Dermis blood vessel endothelial cell (primary cell): ENCODE measurements around the gene CGNL1. TPM values are rescaled to one million over a fixed set of nuclear protein-coding genes. Genes with fewer than 3 reads are reported as not detected.
A peak's percentile ranks its signal among the peaks of the same experiment; 100 is the strongest.

Source experiments
- DNase-seq: peaks from one replicate; pipeline ENCODE4 v3.0.0; 2010
- total RNA-seq: library from RNA; depleted of rRNA; stranded (reverse); fragments of >200 nt; gene quantifications from 2 replicates; pipeline ENCODE4 v1.2.3, GENCODE V29; 2014

The CGNL1 gene
- total RNA-seq, 1 donor from 2014 or later: 16.3 TPM

DNA sequence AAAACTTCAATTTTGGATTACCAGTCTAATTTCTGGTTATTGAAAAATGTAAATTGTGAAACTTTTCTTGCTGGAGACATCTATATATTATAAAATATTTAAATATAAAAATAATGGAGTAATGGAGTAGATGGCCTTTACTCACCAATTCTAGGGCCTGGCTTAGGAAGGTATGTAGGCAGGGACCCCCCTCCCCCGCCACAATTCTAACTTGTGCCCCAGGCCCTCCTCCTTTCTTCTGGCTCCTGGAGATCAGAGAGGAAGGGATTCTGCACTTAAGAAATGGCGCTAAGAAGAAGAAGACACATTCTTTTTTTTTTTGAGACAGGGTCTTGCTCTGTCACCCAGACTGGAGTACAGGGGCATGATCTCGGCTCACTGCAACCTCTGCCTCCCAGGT, 49.5 kb downstream of the CGNL1 start:
- no peak for DNase-seq

DNA sequence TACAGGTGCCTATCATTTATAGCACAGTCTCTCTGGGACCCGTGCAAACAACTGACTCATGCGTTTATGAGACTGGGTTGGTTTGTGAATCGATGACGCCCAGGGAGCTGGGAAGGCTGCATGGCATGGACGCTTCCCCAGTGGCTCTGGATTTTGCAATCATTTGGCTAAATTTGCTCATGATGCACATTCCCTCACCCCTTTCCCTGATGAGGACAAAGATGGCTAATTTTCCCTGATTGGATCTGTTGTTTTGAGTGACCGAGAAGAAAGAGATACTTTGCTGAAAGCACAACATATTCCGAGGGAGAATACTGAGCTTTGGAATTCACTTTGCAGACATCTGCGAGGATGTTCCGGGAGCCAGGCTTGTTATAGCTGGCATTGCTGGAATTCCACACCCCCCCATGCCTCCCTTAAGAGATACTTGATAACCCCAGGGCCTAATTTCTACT, 51.1 kb downstream of the CGNL1 start:
- DNase-seq: no peak

DNA sequence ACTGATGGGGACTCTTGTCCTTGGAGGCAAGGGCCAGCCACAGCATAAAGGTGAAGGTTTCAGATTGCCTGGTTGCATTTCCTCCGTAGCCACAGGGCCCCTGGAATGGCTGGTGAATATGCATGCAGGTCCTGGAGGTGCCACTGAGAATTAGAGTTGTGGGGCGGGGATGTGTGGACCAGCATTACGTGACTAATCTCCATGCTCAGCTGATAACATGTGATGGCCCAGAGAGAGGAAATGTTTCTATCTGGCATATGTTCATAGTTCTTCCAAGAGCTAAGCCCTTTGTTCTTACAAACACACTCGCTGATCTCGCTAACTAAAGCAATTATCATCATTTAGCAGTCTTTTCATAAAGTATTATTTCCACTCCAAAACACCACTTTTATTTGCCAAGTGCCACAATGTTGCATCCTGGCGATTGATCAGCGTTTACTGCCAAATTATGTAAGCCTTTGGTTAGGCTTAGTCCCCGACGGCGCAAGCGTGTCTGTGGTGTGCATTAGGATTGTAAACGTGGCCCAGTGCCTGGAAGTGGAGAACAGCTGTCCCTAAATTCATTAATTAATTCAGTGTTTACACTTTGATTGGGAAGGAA, 55.9 kb downstream of the CGNL1 start:
- peak; percentile 51 for DNase-seq

DNA sequence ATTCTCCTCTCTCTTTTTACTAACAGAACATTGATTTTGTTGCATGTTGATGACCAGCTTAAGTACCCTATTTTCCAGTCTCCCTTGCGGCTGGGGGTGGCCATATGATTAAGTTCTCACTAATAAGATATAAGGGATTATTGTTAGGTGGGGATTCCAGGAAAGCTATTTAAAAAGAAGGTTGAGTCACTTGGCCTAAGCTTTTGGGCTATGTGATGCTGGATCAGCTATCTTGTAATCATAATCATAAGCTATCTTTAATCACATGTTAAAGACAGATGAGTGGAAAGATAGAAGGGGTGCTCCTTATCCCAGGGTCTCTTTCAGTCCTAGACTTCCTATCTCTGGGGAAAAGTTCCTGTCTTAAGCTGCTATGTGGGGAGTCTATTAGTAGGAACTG, 59.9 kb downstream of the CGNL1 start:
- no peak for DNase-seq

DNA sequence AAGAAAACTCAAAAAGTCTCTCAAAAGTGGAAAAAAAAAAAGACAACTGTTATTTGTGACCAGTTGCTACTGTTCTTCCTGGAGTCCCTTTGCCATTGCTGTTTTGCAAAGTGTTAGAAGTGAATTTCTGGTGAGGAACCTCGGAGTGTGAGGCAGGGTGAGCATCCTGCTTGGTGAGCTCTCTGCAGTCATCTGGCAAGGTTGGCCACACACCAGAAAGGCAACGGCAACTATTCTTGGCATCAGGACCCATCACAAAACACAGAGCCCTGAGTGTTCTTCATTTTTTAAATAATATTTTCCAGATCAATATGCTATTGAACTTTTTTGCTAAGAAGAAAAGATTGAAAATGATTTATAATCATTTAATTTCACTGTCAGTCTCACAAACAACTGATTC, 60.7 kb downstream of the CGNL1 start:
- DNase-seq: no peak

DNA sequence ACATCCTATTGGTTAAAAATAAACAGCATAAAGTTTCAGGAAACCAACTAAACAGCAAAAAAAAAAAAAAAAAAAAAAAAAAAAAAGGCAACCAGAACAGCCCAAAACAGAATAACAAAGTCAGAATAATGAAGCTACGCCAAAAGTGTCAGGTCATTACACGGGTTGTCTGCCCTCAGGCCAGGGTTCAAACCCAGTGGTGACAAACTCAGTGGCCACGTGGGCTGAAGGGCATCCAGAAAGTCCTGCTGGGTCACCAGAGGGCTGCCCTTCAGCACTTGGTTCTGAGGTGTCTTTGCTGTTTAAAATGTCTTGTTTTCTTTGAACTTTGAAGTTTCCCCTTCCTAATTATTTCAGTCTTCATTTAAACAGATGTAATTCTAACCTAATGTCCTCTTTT, 61.3 kb downstream of the CGNL1 start:
- DNase-seq: no peak

DNA sequence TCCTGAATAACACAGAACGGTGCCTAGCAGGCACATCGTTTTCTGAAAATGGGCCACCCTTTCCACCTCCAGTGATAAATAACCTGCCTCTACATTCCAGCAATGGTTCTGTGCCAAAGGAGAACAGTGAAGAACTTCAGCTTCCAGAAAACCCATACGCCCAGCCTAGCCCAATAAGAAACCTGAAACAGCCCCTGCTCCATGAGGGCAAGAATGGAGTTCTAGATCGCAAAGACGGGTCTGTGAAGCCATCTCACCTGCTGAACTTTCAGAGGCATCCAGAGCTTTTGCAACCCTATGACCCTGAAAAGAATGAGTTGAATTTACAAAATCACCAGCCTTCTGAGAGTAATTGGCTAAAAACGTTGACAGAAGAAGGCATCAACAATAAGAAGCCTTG, 61.9 kb downstream of the CGNL1 start:
- DNase-seq: no peak

DNA sequence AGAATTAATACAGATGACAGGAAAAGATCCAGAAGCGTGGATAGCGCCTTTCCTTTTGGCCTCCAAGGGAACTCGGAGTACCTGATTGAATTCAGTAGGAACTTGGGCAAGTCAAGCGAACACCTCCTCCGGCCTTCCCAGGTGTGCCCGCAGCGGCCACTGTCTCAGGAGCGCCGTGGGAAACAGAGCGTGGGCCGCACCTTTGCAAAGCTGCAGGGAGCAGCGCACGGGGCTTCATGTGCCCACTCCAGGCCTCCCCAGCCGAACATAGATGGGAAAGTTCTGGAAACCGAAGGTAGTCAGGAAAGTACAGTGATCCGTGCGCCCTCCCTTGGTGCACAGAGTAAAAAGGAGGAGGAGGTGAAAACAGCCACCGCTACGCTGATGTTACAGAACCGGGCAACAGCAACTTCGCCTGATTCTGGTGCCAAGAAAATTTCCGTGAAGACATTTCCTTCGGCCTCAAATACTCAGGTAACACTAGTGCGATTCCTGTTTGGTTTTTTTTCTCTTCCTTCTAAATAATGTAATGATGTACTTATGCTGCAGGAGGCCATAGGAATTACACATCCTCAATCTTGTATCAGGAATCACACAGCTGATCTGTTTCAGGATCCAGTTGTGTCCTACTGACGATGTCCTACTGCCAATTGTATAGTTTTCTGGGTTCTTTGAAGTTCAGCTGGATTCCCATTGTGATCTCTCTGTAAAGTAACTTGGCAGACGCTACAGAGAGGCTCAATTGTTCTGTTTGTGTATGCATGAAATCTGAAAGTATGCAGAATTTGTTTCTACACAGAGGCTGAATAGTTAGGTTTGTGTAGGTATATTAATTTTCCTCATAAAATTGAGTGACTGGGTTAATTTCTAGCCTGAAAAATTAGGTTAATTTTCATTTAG, 63.1 kb downstream of the CGNL1 start:
- peak; percentile 34 for DNase-seq

DNA sequence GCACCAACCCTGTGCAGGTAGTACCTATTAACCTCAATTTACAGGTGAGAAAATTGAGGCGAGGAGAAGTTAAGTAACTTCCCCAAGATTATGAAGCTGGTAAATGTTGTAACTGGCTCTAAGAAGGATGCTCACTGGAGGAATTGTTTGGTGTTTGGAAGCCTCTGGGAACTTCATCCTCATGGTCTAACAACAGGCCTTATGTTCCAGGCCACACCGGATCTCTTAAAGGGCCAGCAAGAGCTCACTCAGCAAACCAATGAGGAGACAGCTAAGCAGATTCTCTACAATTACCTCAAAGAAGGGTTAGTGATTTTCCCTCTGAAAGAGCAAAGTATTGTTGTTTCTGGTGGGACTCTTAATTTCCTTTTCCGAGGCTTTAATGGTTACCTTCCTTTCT, 63.9 kb downstream of the CGNL1 start:
- no peak for DNase-seq

DNA sequence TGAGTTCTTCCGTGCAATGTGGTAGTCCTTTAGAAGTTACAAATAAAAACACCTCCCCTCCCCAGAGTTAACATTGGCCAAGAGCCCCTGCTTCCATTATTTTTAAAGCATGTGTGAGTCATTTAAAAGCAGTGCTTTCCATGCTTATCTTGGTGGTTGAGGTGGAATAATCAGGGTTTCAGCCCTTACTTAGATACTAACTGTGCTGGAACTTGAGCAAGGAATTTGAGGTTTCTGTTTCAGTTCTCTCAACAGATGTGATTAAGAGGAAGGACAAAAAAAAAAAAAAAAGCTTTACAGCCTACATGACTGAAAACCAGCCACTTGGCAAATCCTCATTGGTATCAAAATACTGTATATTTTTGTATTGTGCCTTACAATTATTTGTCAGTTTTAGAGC, 64.5 kb downstream of the CGNL1 start:
- DNase-seq: no peak

DNA sequence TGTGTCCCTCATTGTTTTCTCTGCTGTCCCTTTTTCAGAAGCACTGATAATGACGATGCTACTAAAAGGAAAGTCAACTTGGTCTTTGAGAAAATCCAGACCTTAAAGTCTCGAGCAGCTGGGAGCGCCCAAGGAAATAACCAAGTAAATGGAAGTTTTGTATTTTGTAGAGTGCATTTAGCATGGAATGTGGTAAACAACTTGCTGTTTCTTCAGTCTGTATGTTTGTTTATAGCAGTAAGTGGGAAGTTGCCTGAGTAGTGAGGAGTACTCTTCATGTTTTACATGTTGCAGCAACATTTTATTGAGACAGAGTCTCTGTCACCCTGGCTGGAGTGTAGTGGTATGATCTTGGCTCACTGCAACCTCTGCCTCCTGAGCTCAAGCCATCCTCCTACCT, 66.0 kb downstream of the CGNL1 start:
- DNase-seq: no peak

DNA sequence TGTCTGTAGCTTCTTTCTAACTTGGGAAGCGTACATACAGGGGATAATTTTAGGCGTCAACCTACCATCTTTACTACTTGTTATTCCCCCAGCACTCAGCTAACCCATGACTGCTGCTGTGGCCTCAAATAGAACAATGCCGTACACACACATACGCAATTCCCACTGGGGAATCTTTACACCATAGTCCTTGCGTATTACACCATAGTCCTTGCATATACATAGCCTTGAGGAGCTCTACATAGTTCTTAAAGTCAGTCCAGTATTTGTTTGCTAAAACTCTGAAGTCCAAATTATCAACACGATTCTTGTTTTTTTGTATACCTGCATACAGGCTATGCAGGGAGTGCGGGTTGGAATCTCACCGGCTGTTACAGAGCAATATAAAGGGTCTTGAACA, 67.2 kb downstream of the CGNL1 start:
- DNase-seq: no peak

DNA sequence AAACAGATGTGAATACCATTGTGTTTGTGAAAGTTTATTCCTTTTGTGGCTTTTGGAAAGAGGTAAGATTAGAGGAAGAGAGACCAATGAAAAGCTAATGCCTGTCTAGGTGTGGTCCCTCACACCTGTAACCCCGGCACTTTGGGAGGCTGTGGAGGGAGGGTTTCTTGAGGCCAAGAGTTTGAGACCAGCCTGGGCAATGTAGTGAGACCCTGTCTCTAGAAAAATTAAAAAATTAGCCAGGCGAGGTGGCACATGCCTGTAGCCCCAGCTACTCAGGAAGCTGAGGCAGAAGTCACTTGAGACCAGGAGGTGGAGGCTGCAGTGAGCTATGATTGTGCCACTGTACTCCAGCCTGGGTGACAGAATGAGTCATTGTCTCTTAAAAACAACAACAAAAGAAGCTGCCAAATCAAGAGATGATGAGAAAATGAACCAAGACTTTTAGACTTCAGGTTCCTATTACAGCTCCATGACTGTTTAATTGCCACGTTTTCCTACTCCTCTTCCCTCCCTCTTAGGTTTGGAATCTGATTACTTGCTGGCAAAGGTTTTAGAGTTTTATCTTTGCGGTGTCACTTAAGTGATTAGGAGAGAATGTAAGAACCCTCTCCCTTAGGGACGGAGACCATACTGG, 68.7 kb downstream of the CGNL1 start:
- DNase-seq: no peak

DNA sequence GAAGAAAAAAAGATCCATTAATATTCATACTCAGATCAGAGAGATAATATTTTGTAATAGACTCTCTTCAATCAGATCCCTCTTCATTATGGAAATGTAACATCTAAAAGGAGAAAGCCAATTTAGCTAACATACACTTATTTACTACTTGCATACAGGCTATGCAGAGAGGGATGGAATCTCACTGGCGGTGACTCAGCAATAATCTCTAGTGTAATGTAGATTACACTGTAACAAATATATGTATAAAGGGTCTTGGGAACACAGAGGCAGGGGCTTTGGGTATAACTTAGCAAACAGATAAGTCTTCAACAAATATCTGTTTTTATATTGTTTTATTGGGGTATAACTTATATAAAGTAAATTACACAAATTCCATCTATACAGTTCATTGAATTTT, 69.6 kb downstream of the CGNL1 start:
- DNase-seq: no peak

DNA sequence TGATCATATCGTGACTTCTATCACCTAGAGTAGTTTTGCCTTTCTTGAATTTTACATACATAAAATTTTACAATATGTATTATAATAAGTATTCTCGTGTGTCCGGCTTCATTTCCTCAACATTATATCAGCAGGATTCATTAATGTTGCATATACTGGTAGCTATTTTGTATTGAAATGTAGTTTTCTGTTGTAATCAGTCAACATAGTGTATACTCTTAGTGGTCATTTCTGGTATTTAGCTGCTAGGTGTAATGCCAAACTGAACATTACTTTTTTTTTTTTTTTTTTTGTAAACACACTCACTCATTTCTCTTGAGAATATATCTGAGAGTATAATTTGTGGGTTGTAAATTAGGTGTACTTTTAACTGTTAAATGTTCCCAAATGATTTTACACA, 70.1 kb downstream of the CGNL1 start:
- no peak for DNase-seq

DNA sequence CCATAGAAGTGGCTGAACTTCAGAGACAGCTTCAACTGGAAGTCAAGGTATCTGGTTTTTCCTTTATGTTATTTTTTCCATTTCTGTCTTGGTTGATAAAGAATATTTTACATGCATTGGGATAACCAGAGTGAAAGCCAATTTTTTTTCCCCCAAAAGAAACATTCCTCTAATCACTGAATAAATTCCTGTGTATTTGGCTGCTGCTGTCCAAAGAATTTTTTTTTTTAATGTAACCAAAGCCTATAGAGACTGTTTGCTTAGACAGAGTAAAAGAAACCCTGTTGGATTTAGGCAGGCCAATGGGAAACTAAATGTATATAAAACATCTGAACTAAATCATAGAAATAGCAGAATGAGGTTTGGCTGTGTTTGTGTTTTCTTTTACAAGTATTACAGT, 75.2 kb downstream of the CGNL1 start:
- no peak for DNase-seq

DNA sequence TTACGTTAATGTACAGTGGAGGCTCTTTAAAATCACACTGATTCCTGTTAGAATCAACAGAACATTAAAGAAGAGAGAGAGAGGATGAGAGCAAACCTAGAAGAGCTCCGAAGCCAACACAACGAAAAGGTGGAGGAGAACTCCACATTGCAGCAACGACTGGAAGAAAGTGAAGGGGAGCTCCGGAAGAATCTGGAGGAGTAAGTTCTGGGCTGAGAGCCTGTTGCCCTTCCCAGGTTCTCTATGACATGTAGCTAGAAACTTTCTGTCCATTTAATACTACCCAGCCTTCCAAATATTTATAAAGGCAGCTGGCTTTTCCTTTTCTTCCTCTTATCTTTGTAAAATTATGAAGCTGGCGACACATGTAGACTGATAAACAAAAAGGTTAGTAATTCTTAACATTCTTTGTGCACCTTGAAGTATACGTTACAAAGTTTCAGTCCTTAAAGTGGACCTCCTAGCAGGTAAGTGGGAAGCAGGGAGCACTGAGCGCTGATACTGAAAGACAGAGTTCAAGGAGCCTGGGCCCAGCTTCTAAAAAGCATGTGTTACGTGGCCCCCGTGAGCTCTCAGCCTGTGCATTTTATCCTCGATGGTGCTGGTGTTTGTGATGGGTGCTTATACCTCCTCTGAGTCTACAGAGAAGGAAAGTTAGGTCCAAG, 75.9 kb downstream of the CGNL1 start:
- DNase-seq: no peak

DNA sequence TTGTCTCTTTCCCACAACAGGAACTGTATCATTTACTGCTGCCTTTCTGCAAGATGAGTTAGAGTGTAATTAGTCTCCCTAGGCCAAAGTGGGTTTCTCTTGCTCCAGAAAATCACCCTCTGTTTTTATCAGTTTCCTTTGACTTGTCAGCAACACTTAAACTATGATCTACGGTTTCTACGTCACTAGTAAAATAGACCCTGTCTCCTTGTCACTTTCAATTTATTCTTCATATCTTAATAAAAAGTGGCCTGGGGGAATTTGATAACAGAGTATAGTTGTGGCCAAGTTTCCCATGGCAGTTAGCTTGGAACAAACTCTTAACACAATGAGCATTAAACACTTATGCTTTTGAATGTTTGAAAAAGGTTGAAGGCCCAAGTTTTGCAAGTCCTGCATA, 79.6 kb downstream of the CGNL1 start:
- DNase-seq: no peak

DNA sequence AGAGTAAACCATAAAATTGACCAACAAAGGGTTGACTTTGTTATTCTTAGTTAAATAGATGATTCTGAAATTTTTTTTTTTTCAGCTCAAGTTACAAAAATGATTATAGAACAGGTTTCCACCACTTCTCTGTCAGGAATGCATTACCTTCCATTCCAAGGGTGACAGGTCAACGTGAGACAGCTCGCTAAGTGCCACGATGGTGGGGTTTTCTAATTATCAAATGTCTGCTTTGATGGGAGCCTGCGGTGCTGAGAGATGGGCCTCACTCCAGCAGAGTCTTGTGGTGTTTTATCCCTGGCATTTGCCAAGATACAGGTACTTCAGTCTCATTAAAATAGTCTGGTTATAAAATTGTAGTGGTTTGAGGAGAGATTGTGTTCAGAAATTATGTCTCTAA, 80.3 kb downstream of the CGNL1 start:
- DNase-seq: no peak

DNA sequence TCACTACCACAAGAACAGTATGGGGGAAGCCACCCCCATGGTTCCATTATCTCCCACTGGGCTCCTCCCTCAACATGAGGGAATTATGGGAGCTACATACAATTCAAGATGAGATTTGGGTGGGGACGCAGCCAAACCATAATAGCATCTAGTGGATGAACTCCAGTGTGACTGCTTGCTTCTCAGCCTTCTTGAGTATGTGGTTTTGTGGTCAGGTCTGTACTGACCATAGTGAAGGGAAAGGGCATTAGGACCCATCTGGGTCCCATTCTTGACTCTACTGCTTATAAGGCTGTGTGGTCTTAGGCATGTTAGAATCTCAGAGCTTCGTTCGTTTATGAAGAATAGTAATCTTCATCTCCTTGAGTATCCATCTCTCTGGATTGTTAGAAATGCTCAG, 81.4 kb downstream of the CGNL1 start:
- no peak for DNase-seq

DNA sequence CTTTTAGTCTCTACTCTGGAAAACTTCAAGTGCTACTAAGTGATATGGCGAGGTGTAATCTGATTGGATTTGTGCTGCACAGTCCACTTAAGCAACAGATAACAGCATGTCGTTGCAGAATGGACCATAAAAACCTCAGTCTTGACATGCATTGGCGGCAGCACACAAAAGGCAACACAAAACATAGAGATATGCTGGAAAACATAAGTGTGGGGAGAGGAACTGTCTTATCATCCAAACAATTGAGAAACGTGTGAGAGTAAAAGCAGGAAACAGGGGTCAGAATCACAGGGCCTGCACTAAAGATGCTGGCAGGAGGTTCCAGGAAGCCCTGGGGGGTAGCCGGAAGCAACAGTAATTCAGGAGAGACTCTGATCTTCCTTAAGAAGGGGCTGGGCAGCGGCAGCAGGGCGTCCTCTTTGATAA, 82.1 kb downstream of the CGNL1 start:
- DNase-seq: peak; percentile 63

DNA sequence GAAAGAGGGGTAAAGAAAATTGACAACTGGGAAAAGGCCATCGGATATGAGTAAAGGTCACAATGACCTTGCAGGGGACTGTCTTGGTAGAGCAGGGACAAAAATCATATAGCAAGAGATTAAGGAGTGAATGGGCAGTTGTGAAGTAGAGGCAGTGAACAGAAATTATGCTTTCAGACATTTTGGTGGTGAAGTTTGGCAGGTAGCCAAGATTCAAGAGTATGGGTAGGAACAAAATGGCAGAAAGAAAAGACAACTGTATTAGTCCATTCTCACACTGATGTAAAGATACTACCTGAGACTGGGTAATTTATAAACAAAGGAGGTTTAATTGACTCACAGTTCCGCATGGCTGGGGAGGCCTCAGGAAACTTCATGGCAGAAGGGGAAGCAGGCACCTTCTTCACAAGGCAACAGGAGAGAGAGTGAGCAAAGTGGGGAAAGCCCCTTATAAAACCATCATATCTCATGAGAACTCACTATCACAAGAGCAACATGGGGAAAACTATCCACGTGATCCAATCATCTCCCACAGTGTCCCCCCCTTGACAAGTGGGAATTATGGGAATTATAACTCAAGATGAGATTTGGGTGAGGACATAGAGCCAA, 84.0 kb downstream of the CGNL1 start:
- no peak for DNase-seq

DNA sequence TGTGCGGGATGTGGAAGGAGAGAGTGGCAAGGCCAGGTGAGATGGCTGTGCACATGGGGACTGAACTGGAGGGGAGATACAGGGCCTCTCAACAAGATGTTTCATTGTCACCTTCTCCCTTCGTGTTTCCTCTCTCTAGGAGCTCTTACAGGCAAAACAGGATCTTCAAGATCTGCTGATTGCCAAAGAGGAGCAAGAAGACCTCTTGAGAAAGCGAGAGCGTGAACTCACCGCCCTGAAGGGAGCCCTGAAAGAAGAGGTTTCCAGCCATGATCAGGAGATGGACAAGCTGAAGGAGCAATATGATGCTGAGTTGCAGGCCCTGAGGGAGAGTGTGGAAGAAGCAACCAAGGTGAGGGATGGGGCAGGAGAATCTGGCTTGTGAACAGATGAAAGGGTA, 85.2 kb downstream of the CGNL1 start:
- DNase-seq: no peak
